Measurements from ENCODE around the gene KIF13A.

KIF13A gene

GRCh38 chr6:17987447-17987696, at the start of gene KIF13A:
TSS of gene KIF13A (minus strand) at chr6:17987635. CDS start at chr6:17987463, 172 bp downstream.
- H3K4me3 ChIP-seq (ENCODE audit: low read depth, low read length): peak within 1 kb of the TSS; percentile 98
- H3K9ac ChIP-seq (ENCODE audit: low read depth, low read length): peak within 1 kb of the TSS; percentile 79
- H3K4me1 ChIP-seq (ENCODE audit: control insufficient read depth, insufficient read depth, low read length): peaks cover 36% of the 10 kb centered on the region
- H3K27me3 ChIP-seq (ENCODE audit: control insufficient read depth, insufficient read depth, low read length): peaks cover 5% of the 10 kb centered on the region
- H3K9me3 ChIP-seq (ENCODE audit: control insufficient read depth, insufficient read depth, low read length): no peaks in the 10 kb centered on the region
- H3K36me3 ChIP-seq (ENCODE audit: control insufficient read depth, insufficient read depth, low read length): peaks cover 5% of the 10 kb centered on the region
- peak within 1 kb of the TSS; percentile 82 for H3K27ac ChIP-seq (ENCODE audit: low read depth, low read length)

GRCh38 chr6:18036781-18037180, 49.3 kb upstream of the KIF13A start:
- H3K36me3 ChIP-seq (ENCODE audit: control insufficient read depth, insufficient read depth, low read length): no peaks in the 10 kb centered on the region
- no peak overlapping the region for H3K27ac ChIP-seq (ENCODE audit: low read depth, low read length)
- no peak overlapping the region for H3K4me3 ChIP-seq (ENCODE audit: low read depth, low read length)
- H3K9me3 ChIP-seq (ENCODE audit: control insufficient read depth, insufficient read depth, low read length): no peaks in the 10 kb centered on the region
- no peaks in the 10 kb centered on the region for H3K4me1 ChIP-seq (ENCODE audit: control insufficient read depth, insufficient read depth, low read length)
- no peaks in the 10 kb centered on the region for H3K27me3 ChIP-seq (ENCODE audit: control insufficient read depth, insufficient read depth, low read length)
- no peak overlapping the region for H3K9ac ChIP-seq (ENCODE audit: low read depth, low read length)

DNA sequence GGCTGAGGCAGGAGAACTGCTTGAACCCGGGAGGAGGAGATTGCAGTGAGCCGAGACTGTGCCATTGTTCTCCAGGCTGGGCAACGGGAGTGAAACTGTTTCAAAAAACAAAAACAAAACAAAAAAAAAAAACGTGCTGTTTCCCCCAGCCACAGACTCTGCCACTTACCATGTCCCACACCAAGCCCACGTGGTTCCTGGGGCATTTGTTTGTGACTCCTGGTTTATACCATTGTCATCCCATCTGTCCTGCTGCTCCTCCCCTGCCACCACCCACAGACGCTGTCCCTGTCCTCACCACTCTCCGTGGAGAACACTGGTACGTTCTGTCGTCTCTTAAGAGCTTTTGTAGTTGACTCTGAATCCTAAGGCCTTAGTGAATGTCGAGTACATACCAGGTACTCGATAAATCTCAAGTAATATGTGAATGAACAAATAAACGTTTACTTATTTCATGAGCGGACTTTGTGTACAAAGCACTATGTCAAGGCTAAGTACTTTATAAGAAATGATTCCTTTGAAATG, 48.0 kb upstream of the KIF13A start:
- Histone ChIP-seq H3K4me1 (ENCODE audit: control insufficient read depth, insufficient read depth, low read length) (no peaks in the 10 kb centered on the region), H3K9me3 (ENCODE audit: control insufficient read depth, insufficient read depth, low read length) (no peaks in the 10 kb centered on the region), H3K36me3 (ENCODE audit: control insufficient read depth, insufficient read depth, low read length) (no peaks in the 10 kb centered on the region), H3K27me3 (ENCODE audit: control insufficient read depth, insufficient read depth, low read length) (no peaks in the 10 kb centered on the region), H3K4me3 (ENCODE audit: low read depth, low read length) (no peak overlapping the region), H3K27ac (ENCODE audit: low read depth, low read length) (no peak overlapping the region), H3K9ac (ENCODE audit: low read depth, low read length) (no peak overlapping the region)

DNA sequence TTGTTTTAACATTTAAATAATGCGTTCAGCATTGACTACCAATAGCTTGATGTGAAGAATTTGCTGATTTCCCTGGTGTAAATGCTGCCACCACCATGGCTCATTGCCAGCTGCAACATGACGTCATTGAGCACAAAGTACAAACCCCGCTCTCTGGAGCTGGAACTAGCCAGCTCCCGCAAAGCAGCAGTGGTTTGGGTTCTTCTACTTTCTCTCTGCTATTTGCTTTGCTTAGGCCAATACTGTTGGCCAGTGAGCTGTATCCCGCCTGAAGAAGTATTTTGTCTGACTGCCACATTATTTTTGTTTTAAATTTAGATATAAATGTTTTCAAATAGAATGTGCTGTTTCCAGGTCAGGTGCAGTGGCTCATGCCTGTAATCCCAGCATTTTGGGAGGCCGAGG, 47.4 kb upstream of the KIF13A start:
- Histone ChIP-seq H3K27me3 (ENCODE audit: control insufficient read depth, insufficient read depth, low read length) (no peaks in the 10 kb centered on the region), H3K27ac (ENCODE audit: low read depth, low read length) (no peak overlapping the region), H3K4me1 (ENCODE audit: control insufficient read depth, insufficient read depth, low read length) (no peaks in the 10 kb centered on the region), H3K4me3 (ENCODE audit: low read depth, low read length) (no peak overlapping the region), H3K9ac (ENCODE audit: low read depth, low read length) (no peak overlapping the region), H3K9me3 (ENCODE audit: control insufficient read depth, insufficient read depth, low read length) (no peaks in the 10 kb centered on the region), H3K36me3 (ENCODE audit: control insufficient read depth, insufficient read depth, low read length) (no peaks in the 10 kb centered on the region)

- H3K27me3 ChIP-seq (ENCODE audit: control insufficient read depth, insufficient read depth, low read length): no peaks in the 10 kb centered on the region
- no peaks in the 10 kb centered on the region for H3K36me3 ChIP-seq (ENCODE audit: control insufficient read depth, insufficient read depth, low read length)
- no peak overlapping the region for H3K9ac ChIP-seq (ENCODE audit: low read depth, low read length)
- no peaks in the 10 kb centered on the region for H3K9me3 ChIP-seq (ENCODE audit: control insufficient read depth, insufficient read depth, low read length)
- no peak overlapping the region for H3K27ac ChIP-seq (ENCODE audit: low read depth, low read length)
- no peak overlapping the region for H3K4me3 ChIP-seq (ENCODE audit: low read depth, low read length)
- peaks cover 2% of the 10 kb centered on the region; the same call in 1 of the 2 replicates for H3K4me1 ChIP-seq (ENCODE audit: control insufficient read depth, insufficient read depth, low read length)
Measured at GRCh38 chr6:18031680-18032256, 44.3 kb upstream of the KIF13A start.

DNA sequence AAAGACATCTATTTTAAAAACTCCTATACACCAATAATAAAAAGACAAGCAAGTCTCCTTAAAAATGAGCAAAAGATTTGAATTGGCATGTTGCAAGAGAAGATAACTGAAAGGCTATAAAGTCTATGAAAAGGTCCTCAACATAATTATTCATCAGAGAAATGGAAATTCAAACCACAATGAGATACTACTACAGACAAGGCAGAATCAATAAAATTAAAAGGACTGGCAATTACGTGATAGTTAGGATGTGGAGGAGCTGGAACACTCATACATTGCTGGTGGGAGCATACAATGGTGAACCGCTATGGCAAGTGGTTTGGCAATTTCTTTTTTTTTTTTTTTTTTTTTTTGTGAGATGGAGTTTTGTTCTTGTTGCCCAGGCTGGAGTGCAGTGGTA, 43.8 kb upstream of the KIF13A start:
- H3K9me3 ChIP-seq (ENCODE audit: control insufficient read depth, insufficient read depth, low read length): no peaks in the 10 kb centered on the region
- H3K4me3 ChIP-seq (ENCODE audit: low read depth, low read length): no peak overlapping the region
- H3K27me3 ChIP-seq (ENCODE audit: control insufficient read depth, insufficient read depth, low read length): no peaks in the 10 kb centered on the region
- H3K36me3 ChIP-seq (ENCODE audit: control insufficient read depth, insufficient read depth, low read length): no peaks in the 10 kb centered on the region
- no peak overlapping the region for H3K9ac ChIP-seq (ENCODE audit: low read depth, low read length)
- H3K4me1 ChIP-seq (ENCODE audit: control insufficient read depth, insufficient read depth, low read length): peaks cover 2% of the 10 kb centered on the region; the same call in 1 of the 2 replicates
- H3K27ac ChIP-seq (ENCODE audit: low read depth, low read length): no peak overlapping the region

GRCh38 chr6:18028332-18028731, 40.9 kb upstream of the KIF13A start:
- H3K4me3 ChIP-seq (ENCODE audit: low read depth, low read length): no peak overlapping the region
- no peaks in the 10 kb centered on the region for H3K36me3 ChIP-seq (ENCODE audit: control insufficient read depth, insufficient read depth, low read length)
- peaks cover 10% of the 10 kb centered on the region for H3K4me1 ChIP-seq (ENCODE audit: control insufficient read depth, insufficient read depth, low read length)
- H3K27ac ChIP-seq (ENCODE audit: low read depth, low read length): no peak overlapping the region
- no peaks in the 10 kb centered on the region for H3K27me3 ChIP-seq (ENCODE audit: control insufficient read depth, insufficient read depth, low read length)
- no peaks in the 10 kb centered on the region for H3K9me3 ChIP-seq (ENCODE audit: control insufficient read depth, insufficient read depth, low read length)
- no peak overlapping the region for H3K9ac ChIP-seq (ENCODE audit: low read depth, low read length)

- H3K27me3 ChIP-seq (ENCODE audit: control insufficient read depth, insufficient read depth, low read length): no peaks in the 10 kb centered on the region
- no peaks in the 10 kb centered on the region for H3K9me3 ChIP-seq (ENCODE audit: control insufficient read depth, insufficient read depth, low read length)
- H3K27ac ChIP-seq (ENCODE audit: low read depth, low read length): no peak overlapping the region
- H3K9ac ChIP-seq (ENCODE audit: low read depth, low read length): no peak overlapping the region
- peaks cover 23% of the 10 kb centered on the region for H3K4me1 ChIP-seq (ENCODE audit: control insufficient read depth, insufficient read depth, low read length)
- no peaks in the 10 kb centered on the region for H3K36me3 ChIP-seq (ENCODE audit: control insufficient read depth, insufficient read depth, low read length)
- no peak overlapping the region for H3K4me3 ChIP-seq (ENCODE audit: low read depth, low read length)
Measured at GRCh38 chr6:18025596-18025995, 38.2 kb upstream of the KIF13A start.

DNA sequence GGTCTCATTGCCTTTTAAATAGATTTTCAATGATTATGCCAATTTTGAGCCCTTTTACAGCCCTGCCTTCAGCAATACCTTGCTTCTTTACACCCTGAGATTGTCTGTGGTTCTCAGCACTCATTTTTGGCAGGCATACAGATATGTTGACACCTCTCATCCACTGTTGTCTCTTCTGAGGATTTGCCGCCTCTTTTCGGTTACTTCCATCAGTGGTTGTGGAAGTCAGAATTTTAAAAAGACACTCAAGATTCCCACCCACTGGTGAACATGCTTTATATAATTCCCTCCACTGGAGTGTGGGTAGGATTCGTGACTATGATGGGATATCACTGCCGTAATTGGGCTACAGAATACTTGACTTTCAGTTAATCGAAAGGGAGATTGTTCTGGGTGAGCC, 37.4 kb upstream of the KIF13A start:
- Histone ChIP-seq H3K4me3 (ENCODE audit: low read depth, low read length) (no peak overlapping the region), H3K9me3 (ENCODE audit: control insufficient read depth, insufficient read depth, low read length) (no peaks in the 10 kb centered on the region), H3K9ac (ENCODE audit: low read depth, low read length) (no peak overlapping the region), H3K27ac (ENCODE audit: low read depth, low read length) (no peak overlapping the region), H3K4me1 (ENCODE audit: control insufficient read depth, insufficient read depth, low read length) (peaks cover 23% of the 10 kb centered on the region), H3K36me3 (ENCODE audit: control insufficient read depth, insufficient read depth, low read length) (no peaks in the 10 kb centered on the region), H3K27me3 (ENCODE audit: control insufficient read depth, insufficient read depth, low read length) (no peaks in the 10 kb centered on the region)

GRCh38 chr6:18023891-18024290, 36.5 kb upstream of the KIF13A start:
- Histone ChIP-seq H3K9ac (ENCODE audit: low read depth, low read length) (no peak overlapping the region), H3K9me3 (ENCODE audit: control insufficient read depth, insufficient read depth, low read length) (no peaks in the 10 kb centered on the region), H3K27me3 (ENCODE audit: control insufficient read depth, insufficient read depth, low read length) (no peaks in the 10 kb centered on the region), H3K4me1 (ENCODE audit: control insufficient read depth, insufficient read depth, low read length) (peaks cover 23% of the 10 kb centered on the region), H3K27ac (ENCODE audit: low read depth, low read length) (peak overlapping the region; percentile 92), H3K4me3 (ENCODE audit: low read depth, low read length) (no peak overlapping the region), H3K36me3 (ENCODE audit: control insufficient read depth, insufficient read depth, low read length) (no peaks in the 10 kb centered on the region)

DNA sequence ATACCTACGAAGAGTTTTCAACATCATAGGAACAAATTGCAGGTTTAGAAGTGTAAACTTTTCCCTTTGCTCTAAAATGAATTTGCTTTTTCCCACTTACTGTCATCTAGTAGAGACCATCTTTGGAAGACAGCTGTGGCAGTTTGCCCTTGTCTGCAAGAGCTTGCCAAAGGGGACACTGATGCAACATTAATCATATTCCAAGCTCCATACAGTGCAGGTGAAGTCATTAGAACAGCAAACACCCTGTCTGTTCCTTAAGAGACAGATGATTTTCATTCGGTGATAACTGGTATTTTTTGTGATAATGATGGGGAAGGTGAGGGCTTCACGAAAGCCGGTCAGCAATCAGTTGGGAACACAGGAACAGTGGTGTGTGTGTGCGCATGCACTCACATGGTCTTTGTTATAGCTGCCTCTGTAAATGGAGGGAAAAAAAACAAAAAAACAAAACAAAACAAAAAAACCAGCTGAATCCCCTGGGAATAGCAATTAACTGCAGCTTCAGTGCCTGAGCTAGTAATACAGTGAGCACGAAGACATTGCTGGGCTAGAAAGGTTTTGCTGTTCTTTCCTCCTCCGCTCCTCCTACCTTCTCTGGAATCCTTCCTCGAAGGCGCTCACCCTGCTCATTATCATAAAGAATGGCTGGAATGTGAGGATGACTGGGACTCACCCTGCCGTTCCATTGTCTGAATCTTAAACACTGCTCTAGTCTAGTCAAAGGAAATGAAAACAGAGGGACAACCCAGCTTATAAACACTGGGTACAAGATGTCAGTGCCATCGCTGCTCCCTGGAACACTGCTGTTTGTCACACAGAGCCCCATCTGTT, 35.2 kb upstream of the KIF13A start:
- Histone ChIP-seq H3K27ac (ENCODE audit: low read depth, low read length) (peak overlapping the region; percentile 92), H3K9me3 (ENCODE audit: control insufficient read depth, insufficient read depth, low read length) (no peaks in the 10 kb centered on the region), H3K36me3 (ENCODE audit: control insufficient read depth, insufficient read depth, low read length) (no peaks in the 10 kb centered on the region), H3K9ac (ENCODE audit: low read depth, low read length) (peak overlapping the region; percentile 35; the same call in 1 of the 2 replicates), H3K27me3 (ENCODE audit: control insufficient read depth, insufficient read depth, low read length) (no peaks in the 10 kb centered on the region), H3K4me1 (ENCODE audit: control insufficient read depth, insufficient read depth, low read length) (peaks cover 26% of the 10 kb centered on the region), H3K4me3 (ENCODE audit: low read depth, low read length) (peak overlapping the region; percentile 43)

All from HUES48 (cell line).